Ammon's horn (tissue), 1 donor: ENCODE results near the gene PRSS8.

Source experiments
- DNase-seq: peaks from one replicate; pipeline ENCODE4 v3.0.0-alpha.2; 2016; ENCODE audit warnings: low spot score

The PRSS8 gene

DNA sequence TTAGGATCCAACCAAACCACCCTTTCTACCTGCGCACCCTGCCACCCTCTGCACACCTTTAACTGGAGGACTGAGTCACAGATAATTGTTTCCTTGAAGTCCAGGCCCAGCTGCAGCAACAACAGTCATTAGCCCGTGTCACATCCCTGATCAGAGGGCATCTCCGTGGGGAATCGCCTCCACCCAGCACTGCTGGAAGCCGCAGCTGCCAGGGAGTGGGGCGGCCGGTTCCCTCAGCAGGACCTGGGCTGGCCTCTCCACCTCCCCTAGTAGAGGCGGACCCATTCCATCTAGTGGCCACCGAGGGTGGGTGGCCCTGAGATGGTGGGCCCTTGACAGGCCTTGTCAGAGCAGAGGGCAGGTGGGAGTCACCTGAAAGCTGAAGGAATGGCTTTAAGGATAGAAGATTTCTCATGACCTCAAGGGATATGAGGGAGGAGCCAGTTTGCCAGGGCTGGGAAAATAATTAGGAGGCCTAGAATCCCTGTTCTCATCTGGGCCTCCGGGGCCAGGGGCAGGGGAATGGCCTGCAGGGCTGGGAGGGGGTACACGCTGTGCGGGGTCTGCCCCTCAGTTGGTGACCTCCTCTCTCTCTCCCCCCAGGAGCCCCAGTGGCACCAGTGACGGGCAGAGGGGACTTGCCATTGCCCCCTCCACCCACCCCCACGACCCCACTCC, 53.0 kb downstream of the PRSS8 start:
- DNase-seq = no peak
